ENCODE data around the gene STRIP2. TPM values are rescaled to one million over a fixed set of nuclear protein-coding genes. Genes with fewer than 3 reads are reported as not detected.

Gene STRIP2
- total RNA-seq, 1 donor from 2014 or later = 6.5 TPM

GRCh38 chr7:129498021-129498420 lies 63.8 kb downstream of the STRIP2 start:
- Mint-ChIP-seq H3K27me3 (peaks cover 21% of the 10 kb centered on the region), H3K4me1 (ENCODE audit: low read depth) (peaks cover 5% of the 10 kb centered on the region), H3K4me3 (ENCODE audit: low read depth) (no peak overlapping the region), H3K36me3 (ENCODE audit: insufficient read depth) (no peaks in the 10 kb centered on the region), H3K27ac (no peak overlapping the region), H3K9me3 (ENCODE audit: low read depth) (no peaks in the 10 kb centered on the region)
- TF ChIP-seq CTCF (IDR thresholded peaks at IDR 0.05; ENCODE audit: unreplicated experiment) = no peak
- no peak for DNase-seq (ENCODE audit: low spot score, unreplicated experiment)

GRCh38 chr7:129499999-129500398 lies 65.8 kb downstream of the STRIP2 start:
- no peak for DNase-seq (ENCODE audit: low spot score, unreplicated experiment)
- Mint-ChIP-seq H3K36me3 (ENCODE audit: insufficient read depth) (no peaks in the 10 kb centered on the region), H3K27me3 (peaks cover 35% of the 10 kb centered on the region), H3K9me3 (ENCODE audit: low read depth) (no peaks in the 10 kb centered on the region), H3K4me1 (ENCODE audit: low read depth) (peaks cover 7% of the 10 kb centered on the region), H3K27ac (no peak overlapping the region), H3K4me3 (ENCODE audit: low read depth) (no peak overlapping the region)
- TF ChIP-seq CTCF (IDR thresholded peaks at IDR 0.05; ENCODE audit: unreplicated experiment) = no peak

GRCh38 chr7:129501760-129502707 lies 67.8 kb downstream of the STRIP2 start, which contains the start of gene SMKR1:
Gene SMKR1, plus strand, starts transcription at chr7:129502531. Its CDS starts 294 bp downstream, at chr7:129502825.
- H3K27me3 Mint-ChIP-seq = peaks cover 38% of the 10 kb centered on the region
- no peak for TF ChIP-seq CTCF (IDR thresholded peaks at IDR 0.05; ENCODE audit: unreplicated experiment)
- peak within 1 kb of the TSS; percentile 76 for H3K27ac Mint-ChIP-seq
- H3K4me3 Mint-ChIP-seq (ENCODE audit: low read depth) = peak within 1 kb of the TSS; percentile 80
- DNase-seq (ENCODE audit: low spot score, unreplicated experiment) = peak; percentile 62
- peaks cover 7% of the 10 kb centered on the region for H3K4me1 Mint-ChIP-seq (ENCODE audit: low read depth)
- no peaks in the 10 kb centered on the region for H3K36me3 Mint-ChIP-seq (ENCODE audit: insufficient read depth)
- no peaks in the 10 kb centered on the region for H3K9me3 Mint-ChIP-seq (ENCODE audit: low read depth)

- DNase-seq (ENCODE audit: low spot score, unreplicated experiment) = peak; percentile 16
- TF ChIP-seq CTCF (IDR thresholded peaks at IDR 0.05; ENCODE audit: unreplicated experiment) = peak; percentile 36
- Mint-ChIP-seq H3K36me3 (ENCODE audit: insufficient read depth) (no peaks in the 10 kb centered on the region), H3K27ac (peak overlapping the region; percentile 2), H3K4me1 (ENCODE audit: low read depth) (peaks cover 3% of the 10 kb centered on the region), H3K27me3 (peaks cover 33% of the 10 kb centered on the region), H3K9me3 (ENCODE audit: low read depth) (no peaks in the 10 kb centered on the region), H3K4me3 (ENCODE audit: low read depth) (peak overlapping the region; percentile 74)
These were observed 68.8 kb downstream of the STRIP2 start for GRCh38 chr7:129502708-129503685.

GRCh38 chr7:129503725-129504124 lies 69.5 kb downstream of the STRIP2 start:
- no peak for DNase-seq (ENCODE audit: low spot score, unreplicated experiment)
- Mint-ChIP-seq H3K27me3 (peaks cover 33% of the 10 kb centered on the region), H3K4me3 (ENCODE audit: low read depth) (peak overlapping the region; percentile 74), H3K4me1 (ENCODE audit: low read depth) (peaks cover 3% of the 10 kb centered on the region), H3K27ac (no peak overlapping the region), H3K36me3 (ENCODE audit: insufficient read depth) (no peaks in the 10 kb centered on the region), H3K9me3 (ENCODE audit: low read depth) (no peaks in the 10 kb centered on the region)
- TF ChIP-seq CTCF (IDR thresholded peaks at IDR 0.05; ENCODE audit: unreplicated experiment) = no peak
